K562 (cell line): ENCODE results near the gene EMC9. TPM values are rescaled to one million over a fixed set of nuclear protein-coding genes. Genes with fewer than 3 reads are reported as not detected.

Experiments
- ATAC-seq: fragments of 200-7000 bp; cut with Tn5 transposase; 3 replicates; pipeline ENCODE4 v1.9.1; 2020; ENCODE audit warnings: moderate library complexity
- BruUV-seq: library from RNA; stranded (reverse); fragments of 400-500 nt; replicated peaks from 2 replicates; lab custom pipeline; 2021; lab: Mats Ljungman, UMichigan
- CTCF ChIA-PET: fragments of 300-600 bp; formaldehyde crosslinking; extraction: SDS; loops from one replicate; lab custom pipeline; 2021; ENCODE audit warnings: low intra/inter-chr PET ratio; lab: Yijun Ruan, JAX
- POLR2A ChIA-PET: fragments of 300-600, 350-650 bp; sonication (Branson Sonifier 250); formaldehyde crosslinking; extraction: SDS; loops from one replicate; lab custom pipeline; 2021; ENCODE audit warnings: antibody characterized with exemption, inconsistent platforms; lab: Yijun Ruan, JAX
- DNase-seq, 4 experiments: peaks; one replicate each; pipeline versions ENCODE4 v3.0.0 to v3.0.0-alpha.2; 2011 to 2018; ENCODE audit warnings: low spot score in 3 of 4, mixed read lengths in 3 of 4; ENCODE audit errors: extremely low read depth in 1 of 4
- FAIRE-seq: peaks from 2 replicates; lab custom pipeline; 2011; peaks lifted over from hg19 to GRCh38; lab: Jason Lieb, UNC
- H2AFZ ChIP-seq: 2 replicates; pipeline ENCODE4 v1.6.0; 2011; ENCODE audit warnings: low read depth, low read length, control low read depth, inconsistent platforms
- H3K27ac ChIP-seq: fragments of 200-600 bp; 3 replicates; pipeline ENCODE4 v1.8.0; 2011; ENCODE audit warnings: low read depth, mild to moderate bottlenecking, control low read depth, inconsistent platforms, low read length, moderate library complexity, mixed read lengths; ENCODE audit errors: extremely low read depth
- H3K27me3 ChIP-seq, 2 experiments: fragments of 300-600 bp in 1 of 2; 2 replicates in 1 of 2; 3 replicates in 1 of 2; pipeline versions ENCODE4 v1.6.0 to v1.8.0; 2011; ENCODE audit warnings: inconsistent platforms in 2 of 2, low read length in 2 of 2, mild to moderate bottlenecking in 1 of 2, mixed read lengths in 1 of 2, moderate library complexity in 1 of 2; ENCODE audit not compliant: control insufficient read depth in 2 of 2, insufficient read depth in 2 of 2
- H3K36me3 ChIP-seq: fragments of 300-600 bp; 3 replicates; pipeline ENCODE4 v1.8.0; 2011; ENCODE audit warnings: mild to moderate bottlenecking, low read length, inconsistent platforms; ENCODE audit not compliant: control insufficient read depth, insufficient read depth
- H3K4me1 ChIP-seq, 2 experiments: fragments of 200-600 bp in 1 of 2; replicated peaks in 1 of 2; 2 replicates in 1 of 2; 3 replicates in 1 of 2; pipeline versions ENCODE4 v1.5.1 to v1.8.0; 2011; ENCODE audit warnings: inconsistent platforms in 2 of 2, low read length in 2 of 2, mild to moderate bottlenecking in 1 of 2, mixed read lengths in 1 of 2, moderate library complexity in 1 of 2; ENCODE audit not compliant: control insufficient read depth in 2 of 2, insufficient read depth in 2 of 2
- H3K4me2 ChIP-seq: 2 replicates; pipeline ENCODE4 v1.6.1; 2011; ENCODE audit warnings: low read length, control low read depth, inconsistent platforms, mixed read lengths; ENCODE audit not compliant: insufficient read depth
- H3K4me3 ChIP-seq: fragments of 200-600 bp; sonication (generic), shearing (Covaris generic); 2 replicates; pipeline ENCODE4 v1.5.1; 2016; ENCODE audit warnings: control low read depth, inconsistent platforms
- H3K79me2 ChIP-seq: fragments of 200-600 bp; 3 replicates; pipeline ENCODE4 v1.8.0; 2011; ENCODE audit warnings: low read length, inconsistent platforms; ENCODE audit not compliant: control insufficient read depth, insufficient read depth
- H3K9ac ChIP-seq, 2 experiments: 2 replicates each; pipeline versions ENCODE4 v1.6.0 to v1.6.1; 2011; ENCODE audit warnings: low read depth in 2 of 2, low read length in 2 of 2, control low read depth in 1 of 2, inconsistent platforms in 1 of 2, mild to moderate bottlenecking in 1 of 2, mixed read lengths in 1 of 2; ENCODE audit not compliant: insufficient read depth in 1 of 2
- H3K9me1 ChIP-seq: one replicate; pipeline ENCODE4 v1.6.0; 2011; ENCODE audit warnings: inconsistent platforms, mild to moderate bottlenecking, low read length, moderate library complexity; ENCODE audit not compliant: control insufficient read depth, insufficient read depth
- H3K9me3 ChIP-seq: replicated peaks from 2 replicates; pipeline ENCODE4 v1.5.1; 2011; ENCODE audit warnings: low read depth, low read length, inconsistent platforms; ENCODE audit not compliant: control insufficient read depth, insufficient read depth
- H4K20me1 ChIP-seq: replicated peaks from 2 replicates; pipeline ENCODE4 v1.6.1; 2011; ENCODE audit warnings: low read length, inconsistent platforms, mixed read lengths; ENCODE audit not compliant: control insufficient read depth, insufficient read depth
- CBX3 ChIP-seq, 2 experiments: IDR thresholded peaks; 1 replicate in 1 of 2; 2 replicates in 1 of 2; pipeline ENCODE4 v1.6.1; 2012; ENCODE audit warnings: inconsistent platforms in 2 of 2, low read length in 2 of 2, borderline replicate concordance in 1 of 2, control low read depth in 1 of 2
- HNRNPH1 ChIP-seq: fragments of 200-400 bp; formaldehyde crosslinking; optimal IDR thresholded peaks from 2 replicates; pipeline ENCODE3; 2017; ENCODE audit warnings: low read depth, mild to moderate bottlenecking, low read length, moderate library complexity
- KDM4B ChIP-seq, 2 experiments: fragments of 450-650 bp in 1 of 2; sonication (generic) in 1 of 2; IDR thresholded peaks; 2 replicates each; pipeline ENCODE4 v1.6.1; 2016 to 2017; ENCODE audit warnings: borderline replicate concordance in 2 of 2, antibody characterized with exemption in 1 of 2, low read depth in 1 of 2, mild to moderate bottlenecking in 1 of 2
- MAFK ChIP-seq: IDR thresholded peaks from 2 replicates; pipeline ENCODE4 v1.6.1; 2011; ENCODE audit warnings: low read length, improper control_type of control experiment
- MAZ ChIP-seq, 2 experiments: fragments of 450-650 bp in 1 of 2; sonication (generic) in 1 of 2; formaldehyde crosslinking; IDR thresholded peaks in 1 of 2; conservative IDR thresholded peaks in 1 of 2; 2 replicates each; pipeline versions ENCODE4 v1.4.0 to v1.5.0; 2020; ENCODE audit warnings: mild to moderate bottlenecking in 1 of 2, missing genetic modification reagents in 1 of 2
- MECOM ChIP-seq: fragments of 250-450 bp; sonication (Bioruptor Pico); IDR thresholded peaks from 2 replicates; pipeline ENCODE4 v1.8.0; 2022; ENCODE audit warnings: inconsistent platforms
- NFIX ChIP-seq: fragments of 250-450 bp; sonication (Bioruptor Pico); IDR thresholded peaks from 2 replicates; pipeline ENCODE4 v1.4.0; 2020; ENCODE audit warnings: low read depth, mild to moderate bottlenecking, moderate library complexity
- NR3C1 ChIP-seq: sonication (generic); formaldehyde crosslinking; IDR thresholded peaks from 2 replicates; pipeline ENCODE4 v1.8.1; 2022; ENCODE audit warnings: missing genetic modification reagents
- POLR2H ChIP-seq: IDR thresholded peaks from 2 replicates; pipeline ENCODE4 v1.6.1; 2016; ENCODE audit warnings: missing genetic modification characterization, low read depth, mild to moderate bottlenecking, control low read depth, missing compliant biosample characterization, moderate library complexity
- SNIP1 ChIP-seq: fragments of 450-650 bp; IDR thresholded peaks from 2 replicates; pipeline ENCODE4 v1.7.1; 2017; ENCODE audit warnings: low read depth, mild to moderate bottlenecking
- TEAD1 ChIP-seq, 2 experiments: fragments of 450-650 bp in 1 of 2; sonication (generic) in 1 of 2; formaldehyde crosslinking; IDR thresholded peaks; 2 replicates each; pipeline versions ENCODE4 v1.4.0 to v1.8.0; 2020 to 2022; ENCODE audit warnings: mild to moderate bottlenecking in 2 of 2, missing genetic modification reagents in 1 of 2
- TFAM ChIP-seq: fragments of 250-450 bp; sonication (Bioruptor Pico); conservative IDR thresholded peaks from 2 replicates; pipeline ENCODE4 v1.5.0; 2021; ENCODE audit warnings: mild to moderate bottlenecking, moderate library complexity
- ZBTB49 ChIP-seq: sonication (generic); formaldehyde crosslinking; IDR thresholded peaks from 2 replicates; pipeline ENCODE4 v1.8.0; 2022; ENCODE audit warnings: missing genetic modification reagents, mild to moderate bottlenecking, borderline replicate concordance
- ZKSCAN8 ChIP-seq: fragments of 200-800 bp; sonication (Bioruptor generic); IDR thresholded peaks from 2 replicates; pipeline ENCODE4 v1.6.1; 2016; ENCODE audit warnings: missing genetic modification characterization, missing compliant biosample characterization
- ZNF212 ChIP-seq: fragments of 450-650 bp; formaldehyde crosslinking; IDR thresholded peaks from 2 replicates; pipeline ENCODE4 v1.4.0; 2020; ENCODE audit warnings: mild to moderate bottlenecking
- ZNF655 ChIP-seq: fragments of 250-450 bp; sonication (Bioruptor Pico); IDR thresholded peaks from 2 replicates; pipeline ENCODE4 v1.5.0; 2021
- WGBS: fragments of 100-300 bp; shearing (Covaris generic); methylation state at CpG from one replicate; pipeline ENCODE4 v1.1.6; 2016; ENCODE audit warnings: low coverage, mixed read lengths; ENCODE audit not compliant: insufficient coverage; ENCODE audit errors: missing lambda C conversion rate; 5-methylcytosine and 5-hydroxymethylcytosine counted together
- in situ Hi-C: fragments of 300-500 bp; cut with MboI; formaldehyde crosslinking; loops from 4 replicates; pipeline ENCODE4 v1.15.0; 2018; ENCODE audit warnings: inconsistent platforms, mixed read lengths
- intact Hi-C: fragments of 100-400 bp; cut with micrococcal nuclease; formaldehyde crosslinking; loops from 2 replicates; pipeline ENCODE4 v1.14.2; 2022
- polyA plus RNA-seq, 8 experiments: library from polyadenylated mRNA; depleted of rRNA in 4 of 8; stranded (reverse) in 5 of 8; unstranded in 3 of 8; fragments of >200 nt; fragmentation: Nextera tagmentation in 2 of 8; fragmentation: Illumina TruSeq in 1 of 8; extraction: Ambion mirVana in 2 of 8; extraction: Trizol in 1 of 8; gene quantifications; 2 replicates each; pipeline versions ENCODE4 v1.2.1 to v1.2.3, GENCODE V29; 2011 to 2014; ENCODE audit warnings: inconsistent platforms in 1 of 8, missing spikeins in 1 of 8
- total RNA-seq, 7 experiments: library from RNA; depleted of rRNA in 6 of 7; stranded (reverse); fragments of >200 nt in 6 of 7; fragmentation: Illumina TruSeq in 2 of 7; extraction: Trizol in 2 of 7; gene quantifications; 2 replicates each; pipeline versions ENCODE4 v1.2.1 to v1.2.3, GENCODE V29; 2011 to 2021; ENCODE audit warnings: low replicate concordance in 1 of 7

EMC9 gene
- total and polyA plus RNA-seq, 9 of the 15 experiments (the other 6 are each of a cell fraction or from before 2014, with no cell fraction given) = 3.1 to 13.2 (median 7.8) TPM

GRCh38 chr14:24176599-24176998 is 35.2 kb upstream of the EMC9 start:
- Histone ChIP-seq H3K36me3 (peaks cover 31% of the 10 kb centered on the region; the same call in 2 of the 3 replicates), H3K4me3 (no peak overlapping the region), H2AFZ (no peak overlapping the region), H3K4me2 (no peak overlapping the region), H3K27ac (no peak overlapping the region), H3K9me3 (no peaks in the 10 kb centered on the region), H3K4me1 (no peaks in the 10 kb centered on the region; a peak in 3 of 5 replicates), H3K27me3 (no peaks in the 10 kb centered on the region), H3K9me1 (no peaks in the 10 kb centered on the region), H3K79me2 (no peaks in the 10 kb centered on the region), H4K20me1 (no peaks in the 10 kb centered on the region), H3K9ac (peak overlapping the region in 1 of 2 experiments; percentile 68; a peak in 1 of 4 replicates)
- intact Hi-C loops = no loop called here
- CTCF ChIA-PET = no interaction called here
- POLR2A ChIA-PET = no interaction called here
- in situ Hi-C loops = no loop called here
- no TSS peak for BruUV-seq
- ATAC-seq = no peak
- no peak for FAIRE-seq
- whole genome bisulfite sequencing = 93% methylated on average over 4 of the region's 5 CpGs
- no peak for TF ChIP-seq TEAD1 (CRISPR knock-in tag; IDR thresholded peaks at IDR 0.05)
- TF ChIP-seq NFIX (CRISPR knock-in tag) = no peak
- no peak for TF ChIP-seq ZBTB49 (CRISPR knock-in tag)
- no peak for TF ChIP-seq ZNF655 (CRISPR knock-in tag)
- no peak for TF ChIP-seq ZNF212 (CRISPR knock-in tag)
- no peak for TF ChIP-seq KDM4B (IDR thresholded peaks at IDR 0.05; ENCODE audit: borderline replicate concordance in 2 of 2, low read depth in 1 of 2)
- TF ChIP-seq MAZ (CRISPR knock-in tag; conservative IDR thresholded peaks at IDR 0.05 in 1 of 2, IDR thresholded peaks at IDR 0.05 in 1 of 2) = no peak
- no peak for TF ChIP-seq TFAM (CRISPR knock-in tag)
- TF ChIP-seq ZKSCAN8 (CRISPR knock-in tag) = no peak
- TF ChIP-seq POLR2H = no peak
- no peak for TF ChIP-seq MAFK
- TF ChIP-seq MECOM (CRISPR knock-in tag) = no peak
- no peak for TF ChIP-seq CBX3 (IDR thresholded peaks at IDR 0.05; ENCODE audit: borderline replicate concordance in 1 of 2, low read length in 2 of 2)
- no peak for TF ChIP-seq HNRNPH1
- TF ChIP-seq SNIP1 = no peak
- TF ChIP-seq NR3C1 (CRISPR knock-in tag) = no peak
- no peak for DNase-seq
